Endometrium (tissue), 2 donors: ENCODE results near the gene CRABP1.

Source experiments
- FAIRE-seq: peaks from 2 replicates; lab custom pipeline; 2012; peaks lifted over from hg19 to GRCh38; lab: Jason Lieb, UNC
- donor health status: control.
- donor health status: control.

The CRABP1 gene

GRCh38 chr15:78317145-78317836 lies 22.9 kb upstream of the CRABP1 start:
- no peak for FAIRE-seq

DNA sequence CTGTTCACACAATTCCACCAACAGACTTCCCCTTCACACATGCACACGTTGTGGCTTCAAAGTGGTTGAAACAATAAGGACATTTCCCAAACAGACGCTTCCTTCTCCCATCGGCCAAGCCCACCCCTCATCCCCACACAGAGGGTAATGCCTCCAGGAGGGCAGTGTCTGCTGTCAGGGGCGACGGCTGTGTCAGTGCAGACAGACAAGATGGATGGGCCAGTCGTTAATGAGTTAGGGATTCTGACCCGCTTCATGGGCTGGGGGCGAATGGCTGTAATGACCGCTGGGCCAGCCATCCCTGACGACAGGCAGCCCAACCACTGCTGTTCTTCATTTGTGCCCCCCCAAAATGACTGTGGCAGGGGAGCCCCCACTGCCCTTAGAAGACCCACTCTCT lies 20.6 kb upstream of the CRABP1 start:
- FAIRE-seq = no peak

GRCh38 chr15:78320183-78320582 lies 20.0 kb upstream of the CRABP1 start:
- no peak for FAIRE-seq

GRCh38 chr15:78321041-78321570 lies 19.0 kb upstream of the CRABP1 start:
- no peak for FAIRE-seq

DNA sequence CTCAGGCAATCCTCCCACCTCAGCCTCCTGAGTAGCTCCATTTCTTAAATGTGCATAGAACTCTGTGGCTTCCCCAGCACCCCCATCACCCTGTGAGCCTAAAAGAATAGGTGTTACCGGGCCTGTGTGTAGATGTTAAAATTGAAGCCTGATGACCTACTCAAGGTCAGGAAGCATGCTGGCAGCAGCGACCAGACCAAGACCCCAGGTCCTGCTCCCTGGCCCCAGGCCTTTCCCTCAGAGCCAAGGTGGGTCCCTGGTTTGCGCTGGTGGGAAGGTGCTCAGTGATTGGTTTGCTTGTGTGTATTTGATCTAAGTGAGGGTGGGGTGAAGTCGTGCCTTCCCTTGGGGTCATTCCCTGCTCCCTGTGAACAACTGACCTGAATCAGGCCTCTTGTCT lies 18.4 kb upstream of the CRABP1 start:
- no peak for FAIRE-seq

GRCh38 chr15:78322243-78322642 lies 17.9 kb upstream of the CRABP1 start:
- no peak for FAIRE-seq

DNA sequence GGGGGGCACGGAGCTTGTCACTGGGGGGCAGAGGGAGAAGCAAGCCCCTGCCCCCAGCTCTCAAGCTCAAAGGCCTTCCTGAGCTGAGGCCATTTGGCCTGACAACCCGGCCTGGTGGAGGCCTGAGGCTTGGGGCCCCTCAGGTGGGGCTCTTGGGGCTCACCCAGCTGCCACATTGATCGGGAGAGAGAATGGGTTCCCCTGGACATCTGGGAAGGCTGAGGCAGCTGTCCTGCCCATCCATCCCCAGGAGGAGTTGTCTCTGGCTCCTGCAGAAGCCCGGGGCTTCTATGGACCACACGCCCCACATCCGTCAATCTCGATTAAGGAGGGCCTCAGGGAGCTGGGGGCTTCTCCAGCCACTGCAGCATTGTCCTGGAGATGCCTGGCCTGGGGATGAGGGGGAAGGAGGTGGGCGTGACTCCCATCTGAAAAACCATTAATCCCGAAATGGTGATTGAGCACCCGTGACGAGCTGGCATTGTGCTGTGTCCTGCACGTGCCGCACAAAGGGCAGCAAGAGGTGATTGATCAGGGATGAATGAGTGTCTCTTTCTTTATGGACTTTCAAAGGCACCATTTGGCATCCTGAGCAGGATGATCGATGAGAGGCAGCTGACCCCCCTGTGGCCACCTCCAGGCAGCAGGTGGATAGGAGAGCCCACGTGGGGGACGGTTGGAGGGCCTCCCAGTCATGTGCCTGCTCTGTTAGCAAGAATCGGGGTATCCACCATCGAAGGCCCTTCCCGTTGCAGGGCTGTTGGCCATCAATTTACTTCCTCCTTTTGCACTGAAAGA lies 17.2 kb upstream of the CRABP1 start:
- no peak for FAIRE-seq

- FAIRE-seq = no peak
These were observed 16.5 kb upstream of the CRABP1 start for GRCh38 chr15:78323693-78324092.

- FAIRE-seq = no peak
These were observed 16.0 kb upstream of the CRABP1 start for GRCh38 chr15:78324144-78324543.

GRCh38 chr15:78325092-78325843 lies 14.9 kb upstream of the CRABP1 start:
- FAIRE-seq = no peak

DNA sequence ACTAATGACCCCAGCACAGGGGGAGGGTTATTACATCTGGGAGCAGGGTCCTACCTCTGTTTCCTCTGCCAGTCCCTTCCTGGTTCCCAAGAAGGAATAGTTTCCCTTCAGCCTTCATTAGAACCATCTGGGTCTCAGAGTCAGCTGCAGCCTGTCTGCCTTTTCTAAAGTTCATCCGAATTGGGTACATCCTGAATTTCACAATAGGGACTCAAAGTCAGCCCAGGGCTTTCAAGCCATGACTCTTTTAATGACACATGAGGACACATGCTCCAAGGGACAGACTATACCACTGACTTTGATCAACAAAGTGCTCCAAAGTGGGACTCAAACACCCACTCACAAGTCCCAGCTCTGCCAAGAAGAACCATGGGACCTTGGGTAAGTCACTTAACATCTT lies 12.7 kb upstream of the CRABP1 start:
- no peak for FAIRE-seq

GRCh38 chr15:78329625-78330024 lies 10.5 kb upstream of the CRABP1 start:
- no peak for FAIRE-seq

DNA sequence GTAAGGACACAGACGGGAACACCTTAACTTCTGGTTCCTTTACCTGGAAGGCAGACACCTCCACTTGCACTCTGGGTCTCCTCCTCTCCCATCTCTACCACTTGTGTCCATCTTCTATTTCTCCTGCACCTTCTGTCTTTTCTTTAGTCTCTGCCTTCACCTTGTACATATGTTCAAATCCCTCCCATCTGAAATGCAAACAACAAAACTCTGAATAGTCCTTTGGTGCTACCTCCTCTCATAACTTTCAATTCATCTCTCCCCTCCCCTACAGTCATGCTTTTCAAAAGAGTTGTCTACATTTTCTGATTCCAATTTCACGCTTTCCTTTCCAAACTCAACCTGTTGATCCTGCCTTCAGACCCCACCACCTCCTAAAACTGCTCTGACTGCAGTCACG lies 5.3 kb upstream of the CRABP1 start:
- no peak for FAIRE-seq

DNA sequence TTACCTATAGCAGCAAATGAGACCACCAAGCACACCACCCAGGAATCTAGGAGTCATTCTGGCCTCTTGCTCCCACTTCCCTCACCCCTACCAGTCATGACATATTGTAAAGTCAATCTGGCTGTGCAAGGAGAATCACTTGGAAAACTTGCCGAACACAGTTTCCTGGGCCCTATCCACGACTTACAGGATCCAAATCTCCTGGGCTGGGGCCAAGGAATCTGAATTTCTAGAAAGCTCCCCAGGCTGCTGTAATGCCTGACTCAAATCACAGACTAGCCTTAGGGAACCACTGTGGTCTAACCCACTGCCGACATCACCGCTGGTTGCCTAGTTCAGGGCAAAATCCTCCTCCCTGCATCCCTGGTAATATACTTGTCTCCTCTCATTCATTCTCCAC lies 4.2 kb upstream of the CRABP1 start:
- no peak for FAIRE-seq

DNA sequence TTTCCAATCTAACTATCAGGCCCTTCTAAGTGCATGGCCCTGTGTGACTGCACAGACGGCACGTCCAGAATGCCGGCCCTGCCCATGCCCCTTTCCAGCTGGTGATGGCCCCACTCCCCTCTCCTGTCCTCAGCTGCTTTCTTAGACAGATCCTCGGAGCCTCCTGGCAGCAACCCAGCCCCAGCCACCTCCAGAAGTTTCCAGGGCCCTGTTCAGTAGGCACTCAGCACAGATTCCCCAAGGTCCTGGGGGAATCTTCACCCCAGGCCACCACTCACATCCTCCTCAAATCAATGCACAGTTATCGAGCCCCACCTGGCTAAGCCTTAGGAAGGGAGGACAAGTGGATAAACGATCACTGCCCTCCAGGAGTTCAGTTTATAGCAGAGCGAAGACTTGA lies 1.4 kb upstream of the CRABP1 start:
- no peak for FAIRE-seq

DNA sequence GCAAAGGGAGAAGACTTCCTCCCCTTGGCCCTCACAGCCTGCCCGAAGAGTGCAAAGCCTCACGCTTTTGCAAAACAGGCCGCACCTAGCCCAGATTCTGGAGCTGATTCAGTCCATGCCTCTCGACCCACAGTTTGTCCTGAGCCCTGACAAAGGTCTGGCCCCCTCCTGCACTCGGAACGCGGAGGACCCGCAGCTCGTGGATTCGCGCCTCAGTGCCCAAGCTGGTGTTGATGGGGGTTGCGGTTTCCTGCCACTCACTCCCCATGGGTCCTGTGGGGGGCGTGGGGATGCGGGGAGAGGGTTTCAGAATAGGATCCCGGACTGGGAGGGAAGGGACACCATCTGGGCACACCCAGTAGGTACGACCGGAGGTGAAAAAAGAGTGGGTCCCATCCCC lies 594 bp upstream of the CRABP1 start:
- FAIRE-seq = no peak

DNA sequence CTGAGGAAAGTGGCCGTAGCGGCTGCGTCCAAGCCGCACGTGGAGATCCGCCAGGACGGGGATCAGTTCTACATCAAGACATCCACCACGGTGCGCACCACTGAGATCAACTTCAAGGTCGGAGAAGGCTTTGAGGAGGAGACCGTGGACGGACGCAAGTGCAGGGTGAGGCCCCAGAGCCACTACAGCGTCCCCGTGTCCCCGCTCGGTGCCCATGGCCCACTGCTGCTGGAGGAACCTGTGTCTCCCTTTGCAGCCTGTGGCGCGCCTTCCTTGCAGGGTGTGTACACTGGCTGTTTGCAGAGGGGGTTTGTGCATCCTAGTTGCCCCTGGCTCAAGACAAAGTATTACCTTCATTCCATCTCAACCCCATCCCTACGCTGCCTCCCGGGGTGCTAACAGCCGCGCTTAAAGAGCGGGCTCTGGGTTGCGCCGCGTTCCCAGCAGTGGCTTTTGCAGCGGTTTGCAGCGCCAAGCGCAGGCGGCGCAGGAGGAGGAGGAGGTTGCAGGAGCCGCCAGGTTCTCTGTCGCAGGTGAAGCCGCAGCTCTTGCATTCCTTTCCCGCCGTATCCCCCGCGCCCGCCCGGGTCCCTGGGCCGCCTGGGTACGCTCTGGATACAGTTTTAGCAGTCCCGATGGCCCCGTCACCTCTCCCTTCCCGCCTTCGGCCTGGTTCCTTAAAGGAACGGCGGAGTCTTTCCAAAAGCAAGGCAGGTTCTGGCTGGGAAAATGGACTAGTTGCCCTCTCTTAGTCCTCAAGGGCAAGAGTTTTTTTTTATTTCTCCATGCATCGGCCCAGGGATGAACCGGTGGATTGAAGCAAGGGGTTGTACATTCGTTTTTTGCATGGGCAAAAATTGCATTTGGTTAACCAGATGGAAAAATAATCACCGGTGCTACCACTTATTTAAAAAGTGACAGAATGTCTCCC lies 1.2 kb downstream of the CRABP1 start:
- FAIRE-seq = no peak

DNA sequence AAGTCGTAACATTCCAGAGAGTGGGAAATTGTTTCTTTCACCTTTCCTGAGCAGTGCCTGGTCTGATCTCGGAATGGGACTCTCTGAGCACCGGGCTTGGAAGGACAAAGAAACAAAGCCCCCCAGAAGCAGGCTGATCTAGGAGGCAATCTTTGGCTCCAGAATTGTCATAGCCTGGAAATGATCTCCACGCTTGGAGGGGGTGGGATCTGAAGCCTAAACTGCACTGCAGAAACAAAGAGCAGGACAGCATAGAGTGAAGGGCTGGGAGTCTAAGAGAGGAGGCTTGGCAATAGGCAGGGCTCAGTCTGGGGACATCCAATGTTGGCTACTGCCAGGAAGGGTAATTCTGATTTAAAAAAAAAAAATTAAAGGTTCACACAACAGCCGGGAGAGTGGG lies 1.9 kb downstream of the CRABP1 start:
- FAIRE-seq = no peak

- no peak for FAIRE-seq
These were observed 3.3 kb downstream of the CRABP1 start for GRCh38 chr15:78343276-78344060.

GRCh38 chr15:78345396-78346125 lies 5.4 kb downstream of the CRABP1 start:
- no peak for FAIRE-seq
